ENCODE measurements around the gene HSPA13.
"Not testable (repeated sequence)": the region's sequence is repeated elsewhere in the genome, so short reads cannot be mapped to it uniquely, and the experiment has no call there.

The HSPA13 gene

GRCh38 chr21:14354515-14354914, 28.4 kb downstream of the HSPA13 start:
- DNase-seq (ENCODE audit: extremely low read depth, insufficient read length): no peak
- H3K36me3 ChIP-seq (ENCODE audit: control insufficient read depth, insufficient read depth, low read length): no peaks in the 10 kb centered on the region
- H3K4me3 ChIP-seq (replicated peaks; ENCODE audit: low read depth, low read length): no peak overlapping the region
- no peaks in the 10 kb centered on the region for H3K27me3 ChIP-seq (replicated peaks; ENCODE audit: control insufficient read depth, insufficient read depth, low read length)
- TF ChIP-seq, protein P1, sequence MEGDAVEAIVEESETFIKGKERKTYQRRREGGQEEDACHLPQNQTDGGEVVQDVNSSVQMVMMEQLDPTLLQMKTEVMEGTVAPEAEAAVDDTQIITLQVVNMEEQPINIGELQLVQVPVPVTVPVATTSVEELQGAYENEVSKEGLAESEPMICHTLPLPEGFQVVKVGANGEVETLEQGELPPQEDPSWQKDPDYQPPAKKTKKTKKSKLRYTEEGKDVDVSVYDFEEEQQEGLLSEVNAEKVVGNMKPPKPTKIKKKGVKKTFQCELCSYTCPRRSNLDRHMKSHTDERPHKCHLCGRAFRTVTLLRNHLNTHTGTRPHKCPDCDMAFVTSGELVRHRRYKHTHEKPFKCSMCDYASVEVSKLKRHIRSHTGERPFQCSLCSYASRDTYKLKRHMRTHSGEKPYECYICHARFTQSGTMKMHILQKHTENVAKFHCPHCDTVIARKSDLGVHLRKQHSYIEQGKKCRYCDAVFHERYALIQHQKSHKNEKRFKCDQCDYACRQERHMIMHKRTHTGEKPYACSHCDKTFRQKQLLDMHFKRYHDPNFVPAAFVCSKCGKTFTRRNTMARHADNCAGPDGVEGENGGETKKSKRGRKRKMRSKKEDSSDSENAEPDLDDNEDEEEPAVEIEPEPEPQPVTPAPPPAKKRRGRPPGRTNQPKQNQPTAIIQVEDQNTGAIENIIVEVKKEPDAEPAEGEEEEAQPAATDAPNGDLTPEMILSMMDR (IDR thresholded peaks at IDR 0.05; ENCODE audit: insufficient read depth, low read length, poor library complexity, severe bottlenecking): no peak

DNA sequence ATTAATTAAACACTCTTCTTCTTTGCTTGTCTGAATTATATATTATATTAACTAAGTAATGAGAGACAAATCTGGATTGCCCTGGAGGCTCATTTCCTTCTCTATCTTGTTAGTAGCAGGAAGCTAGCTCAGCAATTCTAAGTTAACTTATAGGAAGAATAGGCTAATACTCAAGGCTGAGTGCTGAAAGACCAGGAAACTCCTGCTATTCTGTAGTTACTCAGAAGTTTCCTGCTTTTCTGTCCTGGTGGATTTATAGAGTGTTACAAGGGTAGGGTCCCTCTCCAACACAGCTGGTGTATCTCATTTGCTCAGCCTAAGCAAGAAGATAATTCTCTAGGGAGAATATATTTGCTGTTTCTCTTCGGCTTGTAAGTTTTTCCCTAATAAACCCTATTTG, 29.2 kb downstream of the HSPA13 start:
- DNase-seq (ENCODE audit: extremely low read depth, insufficient read length): no peak
- Histone ChIP-seq H3K27me3 (replicated peaks; ENCODE audit: control insufficient read depth, insufficient read depth, low read length) (no peaks in the 10 kb centered on the region), H3K4me3 (replicated peaks; ENCODE audit: low read depth, low read length) (no peak overlapping the region), H3K36me3 (ENCODE audit: control insufficient read depth, insufficient read depth, low read length) (no peaks in the 10 kb centered on the region)
- TF ChIP-seq, protein P1 (IDR thresholded peaks at IDR 0.05; ENCODE audit: insufficient read depth, low read length, poor library complexity, severe bottlenecking): no peak

DNA sequence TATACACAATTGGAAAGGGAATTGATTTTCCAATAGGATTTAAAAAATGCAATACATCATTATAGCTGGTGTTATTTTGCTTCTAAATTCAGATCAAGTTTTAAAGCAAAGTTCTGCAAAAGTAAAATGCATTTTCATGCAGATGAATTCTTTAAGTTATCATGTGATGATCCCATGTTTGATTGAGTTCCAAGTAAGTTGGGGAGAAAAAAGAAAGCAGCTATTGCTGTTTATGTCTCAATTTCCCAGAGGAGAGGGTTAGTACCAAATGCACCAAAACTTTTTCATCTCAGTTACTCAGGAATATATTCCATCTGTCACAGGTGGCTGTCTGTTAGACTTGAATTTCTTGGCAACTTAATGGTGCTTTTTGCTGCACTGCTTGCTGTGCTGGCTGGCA, 29.7 kb downstream of the HSPA13 start:
- Histone ChIP-seq H3K27me3 (replicated peaks; ENCODE audit: control insufficient read depth, insufficient read depth, low read length) (no peaks in the 10 kb centered on the region), H3K36me3 (ENCODE audit: control insufficient read depth, insufficient read depth, low read length) (no peaks in the 10 kb centered on the region), H3K4me3 (replicated peaks; ENCODE audit: low read depth, low read length) (no peak overlapping the region)
- TF ChIP-seq, protein P1 (IDR thresholded peaks at IDR 0.05; ENCODE audit: insufficient read depth, low read length, poor library complexity, severe bottlenecking): no peak
- DNase-seq (ENCODE audit: extremely low read depth, insufficient read length): no peak

DNA sequence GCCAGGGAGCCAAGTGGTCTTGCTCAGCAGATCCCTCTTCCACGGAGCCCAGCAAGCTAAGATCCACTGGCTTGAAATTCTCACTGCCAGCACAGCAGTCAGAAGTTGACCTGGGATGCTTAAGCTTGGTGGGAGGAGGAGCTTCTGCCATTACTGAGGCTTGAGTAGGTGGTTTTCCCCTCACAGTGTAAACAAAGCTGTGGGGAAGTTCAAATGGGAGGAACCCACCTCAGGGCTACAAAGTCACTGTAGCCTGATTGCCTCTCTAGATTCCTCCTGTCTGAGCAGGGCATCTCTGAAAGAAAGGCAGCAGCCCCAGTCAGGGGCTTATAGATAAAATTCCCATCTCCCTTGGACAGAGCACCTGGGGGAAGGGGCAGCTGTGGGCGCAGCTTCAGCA, 55.6 kb downstream of the HSPA13 start:
- H3K27me3 ChIP-seq (replicated peaks; ENCODE audit: control insufficient read depth, insufficient read depth, low read length); DNase-seq (ENCODE audit: extremely low read depth, insufficient read length); H3K4me3 ChIP-seq (replicated peaks; ENCODE audit: low read depth, low read length); H3K36me3 ChIP-seq (ENCODE audit: control insufficient read depth, insufficient read depth, low read length): not testable (repeated sequence)

DNA sequence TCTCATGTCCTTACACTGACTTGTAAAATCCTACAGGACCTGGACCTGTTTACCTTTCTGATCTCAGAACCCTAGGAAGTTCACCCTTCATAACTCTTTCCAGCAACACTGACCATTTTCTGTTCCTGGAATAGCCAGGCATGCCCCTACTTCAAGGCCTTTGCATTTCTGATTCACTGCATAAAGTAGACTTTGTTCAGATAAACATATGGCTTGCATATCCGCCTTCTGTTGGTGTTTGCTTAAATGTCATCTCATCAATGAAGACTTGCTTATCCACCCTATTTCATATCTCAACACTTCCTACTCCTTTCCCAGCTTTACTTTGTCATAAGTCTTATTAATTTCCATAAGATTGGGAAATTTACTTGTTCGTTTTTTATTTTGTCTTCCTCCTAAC, 57.4 kb downstream of the HSPA13 start:
- no peak overlapping the region for H3K4me3 ChIP-seq (replicated peaks; ENCODE audit: low read depth, low read length)
- DNase-seq (ENCODE audit: extremely low read depth, insufficient read length): no peak
- H3K27me3 ChIP-seq (replicated peaks; ENCODE audit: control insufficient read depth, insufficient read depth, low read length): no peaks in the 10 kb centered on the region
- H3K36me3 ChIP-seq (ENCODE audit: control insufficient read depth, insufficient read depth, low read length): no peaks in the 10 kb centered on the region
- TF ChIP-seq, protein P1 (IDR thresholded peaks at IDR 0.05; ENCODE audit: insufficient read depth, low read length, poor library complexity, severe bottlenecking): no peak
